SHP77 treated with DMSO at 0.1 percent for 48 hours (cell line): ENCODE measurements around the gene KHDRBS2.
A peak's percentile ranks its signal among the peaks of the same experiment; 100 is the strongest.

Source experiments
- DNase-seq: peaks from one replicate; lab custom pipeline; 2025; lab: John Stamatoyannopoulos, UW

KHDRBS2 gene

GRCh38 chr6:62175195-62175594 is 110.8 kb downstream of the KHDRBS2 start:
- no peak for DNase-seq

GRCh38 chr6:62174548-62174947 is 111.5 kb downstream of the KHDRBS2 start:
- no peak for DNase-seq

- no peak for DNase-seq
These were observed 118.3 kb downstream of the KHDRBS2 start for GRCh38 chr6:62167736-62168135.

- no peak for DNase-seq
These were observed 123.2 kb downstream of the KHDRBS2 start for GRCh38 chr6:62162858-62163257.

GRCh38 chr6:62152796-62153195 is 133.2 kb downstream of the KHDRBS2 start:
- DNase-seq, result no peak

GRCh38 chr6:62150048-62150663 is 135.9 kb downstream of the KHDRBS2 start:
- peak; percentile 39 for DNase-seq

GRCh38 chr6:62146954-62147853 is 138.8 kb downstream of the KHDRBS2 start:
- no peak for DNase-seq

GRCh38 chr6:62129127-62129526 is 156.9 kb downstream of the KHDRBS2 start:
- DNase-seq, result no peak

- no peak for DNase-seq
These were observed 166.6 kb downstream of the KHDRBS2 start for GRCh38 chr6:62119401-62119800.

- DNase-seq, result no peak
These were observed 182.7 kb downstream of the KHDRBS2 start for GRCh38 chr6:62103186-62103859.

GRCh38 chr6:62102387-62102786 is 183.6 kb downstream of the KHDRBS2 start:
- no peak for DNase-seq

- no peak for DNase-seq
These were observed 195.4 kb downstream of the KHDRBS2 start for GRCh38 chr6:62090442-62091229.

- no peak for DNase-seq
These were observed 196.2 kb downstream of the KHDRBS2 start for GRCh38 chr6:62089781-62090180.

- no peak for DNase-seq
These were observed 200.0 kb downstream of the KHDRBS2 start for GRCh38 chr6:62086047-62086446.

GRCh38 chr6:62075869-62076268 is 210.2 kb downstream of the KHDRBS2 start:
- DNase-seq, result no peak

- DNase-seq, result no peak
These were observed 226.1 kb downstream of the KHDRBS2 start for GRCh38 chr6:62059901-62060300.

GRCh38 chr6:62057300-62057699 is 228.7 kb downstream of the KHDRBS2 start:
- DNase-seq, result no peak

- DNase-seq, result no peak
These were observed 240.5 kb downstream of the KHDRBS2 start for GRCh38 chr6:62045502-62045901.

- no peak for DNase-seq
These were observed 242.9 kb downstream of the KHDRBS2 start for GRCh38 chr6:62043084-62043483.

GRCh38 chr6:62042429-62042828 is 243.6 kb downstream of the KHDRBS2 start:
- DNase-seq, result no peak

GRCh38 chr6:62039605-62040004 is 246.4 kb downstream of the KHDRBS2 start:
- no peak for DNase-seq

- DNase-seq, result no peak
These were observed 248.6 kb downstream of the KHDRBS2 start for GRCh38 chr6:62037445-62037844.
